ENCODE results near the gene VAMP1.
"Not testable (repeated sequence)": the region's sequence is repeated elsewhere in the genome, so short reads cannot be mapped to it uniquely, and the experiment has no call there.

The VAMP1 gene

DNA sequence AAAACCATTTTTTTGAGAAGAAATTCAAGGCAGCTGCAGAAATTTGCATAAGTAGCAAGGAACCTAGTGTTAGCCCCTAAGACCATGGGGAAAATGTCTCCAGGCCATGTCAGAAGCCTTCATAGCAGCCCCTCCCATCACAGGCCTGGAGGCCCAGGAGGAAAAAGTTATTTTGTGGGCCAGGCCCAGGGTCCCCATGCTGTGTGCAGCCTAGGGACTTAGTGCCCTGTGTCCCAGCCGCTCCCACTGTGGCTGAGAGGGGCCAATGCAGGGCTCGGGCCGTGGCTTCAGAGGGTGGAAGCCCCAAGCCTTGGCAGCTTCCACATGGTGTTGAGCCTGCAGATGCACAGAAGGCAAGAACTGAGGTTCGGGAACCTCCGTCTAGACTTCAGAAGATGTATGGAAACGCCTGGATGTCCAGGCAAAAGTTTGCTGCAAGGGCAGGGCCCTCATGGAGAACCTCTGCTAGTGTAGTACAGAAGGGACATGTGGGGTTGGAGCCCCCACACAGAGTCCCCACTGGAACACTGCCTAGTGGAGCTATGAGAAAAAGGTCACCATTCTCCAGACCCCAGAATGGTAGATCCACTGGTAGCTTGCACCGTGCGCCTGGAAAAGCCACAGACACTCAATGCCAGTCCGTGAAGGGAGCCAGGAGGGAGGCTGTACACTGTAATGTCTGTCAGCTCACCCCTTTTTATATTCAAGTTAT lies 2.8 kb downstream of the VAMP1 start:
- Histone ChIP-seq H3K36me3 (ENCODE audit: control insufficient read depth, insufficient read depth, low read length) (peaks cover 20% of the 10 kb centered on the region), H3K27me3 (ENCODE audit: control insufficient read depth, insufficient read depth, low read length) (peaks cover 11% of the 10 kb centered on the region)
- not testable (repeated sequence) for H3K9ac ChIP-seq (ENCODE audit: low read depth, low read length); H3K4me3 ChIP-seq (ENCODE audit: low read depth, low read length); H3K4me1 ChIP-seq (ENCODE audit: control insufficient read depth, insufficient read depth, low read length); H3K9me3 ChIP-seq (ENCODE audit: control insufficient read depth, insufficient read depth, low read length)

DNA sequence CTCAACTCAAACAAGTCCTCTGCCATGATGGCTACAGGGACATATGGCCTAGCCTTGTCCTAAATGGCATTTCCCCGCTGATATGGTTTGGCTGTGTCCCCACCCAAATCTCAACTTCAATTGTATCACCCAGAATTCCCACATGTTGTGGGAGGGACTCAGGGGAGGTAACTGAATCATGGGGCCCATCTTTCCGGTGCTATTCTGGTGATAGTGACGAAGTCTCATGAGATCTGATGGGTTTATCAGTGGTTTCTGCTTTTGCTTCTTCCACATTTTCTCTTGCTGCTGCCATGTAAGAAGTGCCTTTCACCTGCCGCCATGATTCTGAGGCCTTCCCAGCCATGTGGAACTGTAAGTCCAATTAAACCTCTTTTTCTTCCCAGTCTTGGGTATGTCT lies 3.7 kb downstream of the VAMP1 start:
- not testable (repeated sequence) for H3K9me3 ChIP-seq (ENCODE audit: control insufficient read depth, insufficient read depth, low read length); H3K9ac ChIP-seq (ENCODE audit: low read depth, low read length); H3K4me1 ChIP-seq (ENCODE audit: control insufficient read depth, insufficient read depth, low read length); H3K27me3 ChIP-seq (ENCODE audit: control insufficient read depth, insufficient read depth, low read length); H3K4me3 ChIP-seq (ENCODE audit: low read depth, low read length)
- H3K36me3 ChIP-seq (ENCODE audit: control insufficient read depth, insufficient read depth, low read length), result peaks cover 29% of the 10 kb centered on the region

DNA sequence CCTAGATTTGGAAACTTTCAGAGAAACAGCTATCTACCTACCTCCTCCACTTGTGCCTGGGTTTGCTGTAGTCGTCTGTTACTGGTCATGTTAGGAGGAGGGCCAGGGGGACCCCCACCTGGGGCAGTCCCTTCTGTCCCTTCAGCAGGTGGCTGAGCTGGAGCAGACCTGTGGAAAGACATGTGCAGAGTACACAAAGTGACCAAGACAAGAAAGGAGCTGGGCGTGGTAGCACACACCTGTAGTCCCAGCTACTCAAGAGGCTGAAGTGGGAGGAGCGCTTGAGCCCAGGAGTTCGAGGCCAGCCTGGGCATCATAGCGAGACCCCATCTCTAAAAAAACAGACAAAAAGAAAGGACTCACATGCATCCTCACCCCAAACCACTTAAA lies 4.3 kb downstream of the VAMP1 start:
- H3K9me3 ChIP-seq (ENCODE audit: control insufficient read depth, insufficient read depth, low read length), result no peaks in the 10 kb centered on the region
- H3K9ac ChIP-seq (ENCODE audit: low read depth, low read length), result no peak overlapping the region
- peaks cover 5% of the 10 kb centered on the region for H3K27me3 ChIP-seq (ENCODE audit: control insufficient read depth, insufficient read depth, low read length)
- peaks cover 2% of the 10 kb centered on the region for H3K4me1 ChIP-seq (ENCODE audit: control insufficient read depth, insufficient read depth, low read length)
- H3K4me3 ChIP-seq (ENCODE audit: low read depth, low read length), result no peak overlapping the region
- H3K36me3 ChIP-seq (ENCODE audit: control insufficient read depth, insufficient read depth, low read length), result peaks cover 30% of the 10 kb centered on the region

DNA sequence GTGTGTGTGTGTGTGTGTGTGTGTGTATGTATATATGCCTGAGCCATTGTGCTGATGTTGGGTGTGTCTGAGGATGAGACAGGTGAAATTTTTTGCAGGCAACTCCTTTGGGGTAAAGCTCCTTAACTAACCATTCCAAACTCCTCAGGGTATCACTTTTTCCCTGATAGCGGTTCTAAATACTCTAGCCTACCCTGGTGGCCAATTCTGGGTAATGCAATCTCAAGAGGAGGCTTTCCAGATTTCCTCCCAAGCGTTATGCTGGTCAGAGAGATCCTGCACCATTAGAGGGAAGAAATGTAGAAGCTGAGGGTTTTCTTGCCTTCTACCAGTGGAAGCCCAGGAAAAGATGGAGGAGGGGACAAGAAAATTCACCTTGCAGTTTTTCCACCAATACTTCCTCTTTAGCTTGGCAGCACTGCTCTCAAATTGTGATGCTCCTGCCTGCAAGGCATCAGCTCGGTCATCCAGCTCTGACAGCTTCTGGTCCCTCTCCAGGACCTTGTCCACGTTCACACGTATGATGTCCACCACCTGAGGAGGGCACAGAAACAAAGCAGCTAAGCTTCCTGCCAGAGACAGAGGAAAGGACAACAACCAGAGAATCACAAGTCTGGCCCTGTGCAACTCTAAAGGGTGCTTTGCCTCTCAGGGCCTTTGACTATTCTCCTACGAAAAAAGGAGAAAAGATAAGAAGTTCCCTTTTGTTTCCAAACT lies 4.9 kb downstream of the VAMP1 start:
- Histone ChIP-seq H3K9me3 (ENCODE audit: control insufficient read depth, insufficient read depth, low read length) (no peaks in the 10 kb centered on the region), H3K9ac (ENCODE audit: low read depth, low read length) (no peak overlapping the region), H3K4me1 (ENCODE audit: control insufficient read depth, insufficient read depth, low read length) (peaks cover 2% of the 10 kb centered on the region), H3K36me3 (ENCODE audit: control insufficient read depth, insufficient read depth, low read length) (peaks cover 30% of the 10 kb centered on the region), H3K4me3 (ENCODE audit: low read depth, low read length) (no peak overlapping the region), H3K27me3 (ENCODE audit: control insufficient read depth, insufficient read depth, low read length) (peaks cover 5% of the 10 kb centered on the region)

DNA sequence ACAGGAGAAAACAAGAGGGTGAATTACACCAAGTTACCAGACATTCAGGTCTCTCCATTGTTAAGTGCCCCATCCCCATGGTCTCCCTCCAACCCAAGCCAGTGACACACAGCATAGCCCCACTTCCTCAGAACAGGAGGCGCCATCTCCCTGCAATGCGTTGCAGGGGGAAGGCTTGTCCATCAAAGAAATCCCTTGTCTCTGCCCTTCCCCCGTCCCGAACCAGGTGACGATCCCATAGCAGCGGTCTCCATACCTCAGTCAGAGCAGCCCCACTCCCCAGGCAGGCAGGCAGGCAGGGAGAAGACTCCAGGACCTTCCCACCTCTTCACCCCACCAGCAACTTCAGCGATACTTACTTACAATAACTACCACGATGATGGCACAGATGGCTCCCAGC lies 5.9 kb downstream of the VAMP1 start:
- Histone ChIP-seq H3K4me1 (ENCODE audit: control insufficient read depth, insufficient read depth, low read length) (no peaks in the 10 kb centered on the region), H3K36me3 (ENCODE audit: control insufficient read depth, insufficient read depth, low read length) (peaks cover 30% of the 10 kb centered on the region), H3K9ac (ENCODE audit: low read depth, low read length) (no peak overlapping the region), H3K27me3 (ENCODE audit: control insufficient read depth, insufficient read depth, low read length) (peaks cover 1% of the 10 kb centered on the region), H3K4me3 (ENCODE audit: low read depth, low read length) (no peak overlapping the region), H3K9me3 (ENCODE audit: control insufficient read depth, insufficient read depth, low read length) (no peaks in the 10 kb centered on the region)

DNA sequence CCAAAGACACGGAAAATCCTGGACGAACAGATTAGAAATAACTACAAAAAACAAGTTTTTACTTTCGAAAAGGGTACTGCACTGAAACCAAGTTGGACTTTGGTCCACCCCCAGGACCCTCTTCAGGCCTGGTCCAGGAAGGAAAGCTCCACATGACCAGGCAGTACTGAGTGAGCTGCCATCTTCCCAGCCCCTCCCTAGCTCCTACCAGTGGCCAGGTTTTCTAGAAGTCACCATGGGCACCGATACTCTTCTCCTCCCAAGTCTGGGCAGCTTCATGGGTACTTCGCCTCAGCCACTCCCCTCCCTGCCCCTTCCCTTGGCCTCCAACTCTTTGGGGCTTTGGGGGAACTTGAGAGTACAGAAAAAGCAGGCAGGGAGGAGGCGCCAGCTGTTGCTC lies 6.6 kb downstream of the VAMP1 start:
- no peaks in the 10 kb centered on the region for H3K9me3 ChIP-seq (ENCODE audit: control insufficient read depth, insufficient read depth, low read length)
- peaks cover 30% of the 10 kb centered on the region for H3K36me3 ChIP-seq (ENCODE audit: control insufficient read depth, insufficient read depth, low read length)
- H3K9ac ChIP-seq (ENCODE audit: low read depth, low read length), result no peak overlapping the region
- H3K27me3 ChIP-seq (ENCODE audit: control insufficient read depth, insufficient read depth, low read length), result no peaks in the 10 kb centered on the region
- H3K4me3 ChIP-seq (ENCODE audit: low read depth, low read length), result no peak overlapping the region
- H3K4me1 ChIP-seq (ENCODE audit: control insufficient read depth, insufficient read depth, low read length), result no peaks in the 10 kb centered on the region

DNA sequence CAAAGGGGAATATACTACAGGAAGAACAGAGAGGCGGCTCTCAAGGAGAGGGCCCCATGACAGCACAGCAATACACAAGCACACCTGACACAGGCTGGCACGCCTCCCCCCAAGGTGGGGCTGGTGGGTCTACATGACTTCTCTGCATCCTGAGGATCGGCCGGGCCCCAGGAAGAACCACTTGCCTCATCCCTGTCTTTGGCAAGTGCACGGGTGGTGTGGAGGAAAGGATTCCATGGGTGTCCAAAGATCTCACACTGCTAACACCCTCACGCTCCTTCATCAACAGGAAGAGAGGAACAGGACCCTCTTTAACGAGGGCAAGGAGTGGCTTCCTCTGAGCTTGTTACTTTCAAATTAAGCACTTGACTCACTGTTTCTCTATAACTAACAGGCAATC lies 7.3 kb downstream of the VAMP1 start:
- H3K9ac ChIP-seq (ENCODE audit: low read depth, low read length), result no peak overlapping the region
- H3K4me3 ChIP-seq (ENCODE audit: low read depth, low read length), result no peak overlapping the region
- H3K36me3 ChIP-seq (ENCODE audit: control insufficient read depth, insufficient read depth, low read length), result peaks cover 30% of the 10 kb centered on the region
- H3K9me3 ChIP-seq (ENCODE audit: control insufficient read depth, insufficient read depth, low read length), result no peaks in the 10 kb centered on the region
- H3K27me3 ChIP-seq (ENCODE audit: control insufficient read depth, insufficient read depth, low read length), result no peaks in the 10 kb centered on the region
- no peaks in the 10 kb centered on the region for H3K4me1 ChIP-seq (ENCODE audit: control insufficient read depth, insufficient read depth, low read length)

DNA sequence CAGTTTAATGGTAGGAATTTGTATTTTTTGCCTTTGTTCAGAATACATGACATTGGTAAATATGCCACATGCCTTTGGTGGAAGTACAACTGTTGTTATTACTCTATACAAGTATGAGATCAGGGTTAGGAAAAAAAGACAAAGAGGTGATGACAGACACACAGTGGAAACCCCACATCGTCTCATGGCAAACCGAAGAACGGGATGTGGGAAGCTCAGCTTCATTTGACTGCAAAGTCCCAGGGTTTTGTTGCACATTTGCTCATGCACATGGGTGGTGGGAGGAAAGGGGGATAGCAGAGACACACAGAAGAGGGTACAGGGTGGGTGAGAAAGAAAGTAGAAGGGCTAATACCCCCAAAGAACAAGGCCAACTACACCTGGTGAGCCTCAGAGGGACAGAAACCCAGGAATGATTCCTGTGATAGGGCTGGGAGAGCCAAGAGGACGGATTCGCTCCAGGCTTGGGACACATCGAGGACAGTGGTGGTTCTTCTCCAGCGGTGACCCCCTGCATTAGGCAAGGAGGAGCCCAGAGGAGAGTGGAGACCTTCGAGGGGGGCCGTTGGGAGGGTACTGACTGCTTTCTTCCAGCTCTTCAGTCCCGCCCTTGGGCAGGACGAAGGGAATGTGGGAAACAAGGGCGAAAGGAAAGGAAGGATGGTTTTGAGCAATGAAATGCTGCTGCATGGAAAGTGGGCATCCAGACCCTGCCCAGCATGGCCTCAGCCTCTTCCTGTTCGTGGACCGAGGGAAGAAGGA lies 8.1 kb downstream of the VAMP1 start:
- Histone ChIP-seq H3K4me1 (ENCODE audit: control insufficient read depth, insufficient read depth, low read length) (no peaks in the 10 kb centered on the region), H3K9ac (ENCODE audit: low read depth, low read length) (no peak overlapping the region), H3K27me3 (ENCODE audit: control insufficient read depth, insufficient read depth, low read length) (no peaks in the 10 kb centered on the region), H3K9me3 (ENCODE audit: control insufficient read depth, insufficient read depth, low read length) (no peaks in the 10 kb centered on the region), H3K4me3 (ENCODE audit: low read depth, low read length) (no peak overlapping the region), H3K36me3 (ENCODE audit: control insufficient read depth, insufficient read depth, low read length) (peaks cover 30% of the 10 kb centered on the region)

DNA sequence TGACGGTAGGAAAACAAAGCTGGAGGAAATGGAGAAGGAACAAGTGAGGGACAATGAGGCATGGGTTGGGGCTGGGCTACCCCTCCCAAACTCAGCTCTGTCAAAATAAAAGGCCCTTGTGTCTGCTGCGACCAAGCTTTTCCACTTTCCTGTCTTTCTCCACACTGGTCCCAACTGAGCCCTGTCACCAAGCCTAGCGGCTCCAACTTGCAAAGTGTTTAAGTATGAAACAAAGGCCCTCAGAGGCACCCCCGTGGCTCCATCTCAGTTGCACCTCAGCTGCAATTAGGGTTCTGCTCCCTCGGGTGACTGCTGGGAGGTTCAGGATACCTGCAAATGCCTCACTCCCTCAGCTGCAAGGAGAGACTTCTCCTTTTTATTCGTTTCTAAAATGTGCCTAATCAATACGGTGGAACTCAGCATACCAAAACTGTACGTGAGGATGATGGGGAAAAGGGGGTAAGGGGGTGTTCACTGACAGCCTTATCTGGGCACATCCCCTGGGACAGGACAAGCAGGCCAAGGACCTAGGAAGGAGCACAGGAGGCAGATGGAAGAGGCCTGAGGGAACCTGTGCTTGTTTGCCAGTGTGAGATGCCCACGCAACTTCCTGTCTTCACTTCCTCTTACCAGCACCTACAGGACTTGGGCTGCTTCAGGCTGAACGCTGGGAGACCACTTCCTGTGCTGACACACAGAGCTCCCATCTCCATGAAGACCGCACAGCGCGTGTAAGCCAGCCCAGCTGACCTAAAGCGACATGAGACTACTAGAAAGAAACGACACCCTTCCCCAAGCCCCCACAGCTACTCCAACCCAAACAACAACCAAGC lies 8.9 kb downstream of the VAMP1 start:
- Histone ChIP-seq H3K9ac (ENCODE audit: low read depth, low read length) (no peak overlapping the region), H3K9me3 (ENCODE audit: control insufficient read depth, insufficient read depth, low read length) (no peaks in the 10 kb centered on the region), H3K36me3 (ENCODE audit: control insufficient read depth, insufficient read depth, low read length) (peaks cover 30% of the 10 kb centered on the region), H3K4me1 (ENCODE audit: control insufficient read depth, insufficient read depth, low read length) (no peaks in the 10 kb centered on the region), H3K27me3 (ENCODE audit: control insufficient read depth, insufficient read depth, low read length) (no peaks in the 10 kb centered on the region), H3K4me3 (ENCODE audit: low read depth, low read length) (no peak overlapping the region)

DNA sequence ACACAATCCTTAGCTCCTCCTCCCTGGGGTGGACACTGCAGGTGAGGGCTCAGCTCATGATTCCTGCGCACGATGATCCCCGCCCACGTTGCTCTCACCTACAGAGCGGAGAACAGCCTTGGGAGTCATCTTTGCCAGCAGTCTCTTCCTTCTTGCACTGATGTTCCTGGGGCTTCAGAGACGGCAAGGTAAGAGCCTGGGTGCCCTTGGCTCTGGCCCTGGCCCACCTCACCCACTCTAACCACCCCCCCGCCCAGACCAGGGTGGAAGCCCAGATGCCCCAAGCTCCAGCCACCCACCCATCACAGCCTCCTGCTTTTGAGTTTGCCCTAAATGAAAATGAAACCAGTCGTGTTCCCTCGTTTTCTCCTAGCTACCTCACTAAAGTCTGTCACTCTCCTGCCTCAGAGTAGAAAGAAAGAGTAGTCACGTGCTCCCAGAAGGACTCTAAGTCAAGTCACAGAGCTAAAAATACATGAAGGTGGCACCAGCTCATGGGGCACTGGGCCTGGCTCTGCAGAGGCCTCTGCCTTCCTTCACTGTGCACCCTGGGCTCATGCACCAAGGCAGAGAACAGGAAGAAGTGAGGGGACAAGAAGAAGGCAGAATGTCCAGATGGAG lies 9.6 kb downstream of the VAMP1 start:
- Histone ChIP-seq H3K9ac (ENCODE audit: low read depth, low read length) (no peak overlapping the region), H3K4me3 (ENCODE audit: low read depth, low read length) (no peak overlapping the region), H3K36me3 (ENCODE audit: control insufficient read depth, insufficient read depth, low read length) (peaks cover 30% of the 10 kb centered on the region), H3K4me1 (ENCODE audit: control insufficient read depth, insufficient read depth, low read length) (no peaks in the 10 kb centered on the region), H3K9me3 (ENCODE audit: control insufficient read depth, insufficient read depth, low read length) (no peaks in the 10 kb centered on the region), H3K27me3 (ENCODE audit: control insufficient read depth, insufficient read depth, low read length) (no peaks in the 10 kb centered on the region)

DNA sequence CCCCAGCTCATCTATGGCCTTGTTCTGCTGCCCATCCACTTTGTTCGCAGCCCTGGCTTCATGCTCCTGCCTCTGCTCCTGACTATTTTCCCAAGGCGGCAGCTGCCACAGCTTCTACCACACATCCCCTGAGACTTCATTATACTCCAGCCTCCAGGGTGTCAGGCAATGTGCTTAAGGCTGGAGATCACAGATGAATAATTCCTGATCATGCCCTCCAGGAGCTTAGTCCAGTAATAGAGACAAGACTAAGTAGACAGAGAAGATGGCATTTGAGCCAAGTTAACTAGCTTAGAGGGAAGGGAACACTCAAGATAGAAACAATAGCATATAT lies 11.5 kb downstream of the VAMP1 start:
- no peaks in the 10 kb centered on the region for H3K27me3 ChIP-seq (ENCODE audit: control insufficient read depth, insufficient read depth, low read length)
- no peaks in the 10 kb centered on the region for H3K4me1 ChIP-seq (ENCODE audit: control insufficient read depth, insufficient read depth, low read length)
- H3K9me3 ChIP-seq (ENCODE audit: control insufficient read depth, insufficient read depth, low read length), result no peaks in the 10 kb centered on the region
- no peak overlapping the region for H3K9ac ChIP-seq (ENCODE audit: low read depth, low read length)
- no peak overlapping the region for H3K4me3 ChIP-seq (ENCODE audit: low read depth, low read length)
- peaks cover 19% of the 10 kb centered on the region for H3K36me3 ChIP-seq (ENCODE audit: control insufficient read depth, insufficient read depth, low read length)

Data from iPS-15b (cell line).